Measurements from ENCODE around the gene CNTNAP4. TPM values are rescaled to one million over a fixed set of nuclear protein-coding genes. Genes with fewer than 3 reads are reported as not detected.

Gene CNTNAP4
- total RNA-seq, 1 experiment from 2014 or later = not detected

GRCh38 chr16:76445815-76446214 is 168.6 kb downstream of the CNTNAP4 start:
- ATAC-seq (no peak), DNase-seq (ENCODE audit: low spot score) (no peak)
- H3K4me1 Mint-ChIP-seq = no peaks in the 10 kb centered on the region
- H3K9me3 Mint-ChIP-seq = peaks cover 42% of the 10 kb centered on the region
- ChIA-PET POLR2A (no interaction called here), CTCF (no interaction called here)
- H3K4me3 Mint-ChIP-seq = no peak overlapping the region
- TF ChIP-seq NR1H2 (CRISPR knock-in tag; IDR thresholded peaks at IDR 0.05) = no peak
- no peak for TF ChIP-seq SP1 (CRISPR knock-in tag; conservative IDR thresholded peaks at IDR 0.05)
- H3K27ac Mint-ChIP-seq = no peak overlapping the region
- peaks cover 8% of the 10 kb centered on the region; the same call in 1 of the 2 replicates for H3K27me3 Mint-ChIP-seq (ENCODE audit: low read depth)
- H3K36me3 Mint-ChIP-seq = peaks cover 23% of the 10 kb centered on the region

GRCh38 chr16:76446251-76446650 is 169.1 kb downstream of the CNTNAP4 start:
- Mint-ChIP-seq H3K27ac (no peak overlapping the region), H3K27me3 (ENCODE audit: low read depth) (peaks cover 5% of the 10 kb centered on the region; the same call in 1 of the 2 replicates), H3K4me1 (no peaks in the 10 kb centered on the region), H3K9me3 (peaks cover 41% of the 10 kb centered on the region), H3K36me3 (peaks cover 24% of the 10 kb centered on the region), H3K4me3 (no peak overlapping the region)
- ATAC-seq (no peak), DNase-seq (ENCODE audit: low spot score) (no peak)
- CTCF ChIA-PET = no interaction called here
- TF ChIP-seq CREB1 (CRISPR knock-in tag; IDR thresholded peaks at IDR 0.05) (no peak), ATF3 (CRISPR knock-in tag; conservative IDR thresholded peaks at IDR 0.05) (no peak), E2F1 (CRISPR knock-in tag; IDR thresholded peaks at IDR 0.05) (no peak), ATF2 (CRISPR knock-in tag; IDR thresholded peaks at IDR 0.05; ENCODE audit: borderline replicate concordance, low read depth) (no peak), ERG (CRISPR knock-in tag; IDR thresholded peaks at IDR 0.05) (no peak), E2F4 (CRISPR knock-in tag; IDR thresholded peaks at IDR 0.05; ENCODE audit: borderline replicate concordance, low read depth) (no peak), PRDM15 (CRISPR knock-in tag; IDR thresholded peaks at IDR 0.05) (no peak), HMGXB4 (CRISPR knock-in tag; IDR thresholded peaks at IDR 0.05) (no peak), FOXP1 (CRISPR knock-in tag; IDR thresholded peaks at IDR 0.05; ENCODE audit: borderline replicate concordance) (no peak), NFYB (CRISPR knock-in tag; conservative IDR thresholded peaks at IDR 0.05; ENCODE audit: low read depth) (no peak), MXD4 (CRISPR knock-in tag; IDR thresholded peaks at IDR 0.05; ENCODE audit: borderline replicate concordance) (no peak), SMAD3 (CRISPR knock-in tag; IDR thresholded peaks at IDR 0.05; ENCODE audit: borderline replicate concordance) (no peak), ZNF423 (CRISPR knock-in tag; IDR thresholded peaks at IDR 0.05) (no peak)
- POLR2A ChIA-PET = no interaction called here

Measured in WTC11 (cell line).